ENCODE results near the gene NTRK1.

GRCh38 chr1:156898971-156899664, 38.5 kb downstream of the NTRK1 start:
- TF ChIP-seq, protein P1, sequence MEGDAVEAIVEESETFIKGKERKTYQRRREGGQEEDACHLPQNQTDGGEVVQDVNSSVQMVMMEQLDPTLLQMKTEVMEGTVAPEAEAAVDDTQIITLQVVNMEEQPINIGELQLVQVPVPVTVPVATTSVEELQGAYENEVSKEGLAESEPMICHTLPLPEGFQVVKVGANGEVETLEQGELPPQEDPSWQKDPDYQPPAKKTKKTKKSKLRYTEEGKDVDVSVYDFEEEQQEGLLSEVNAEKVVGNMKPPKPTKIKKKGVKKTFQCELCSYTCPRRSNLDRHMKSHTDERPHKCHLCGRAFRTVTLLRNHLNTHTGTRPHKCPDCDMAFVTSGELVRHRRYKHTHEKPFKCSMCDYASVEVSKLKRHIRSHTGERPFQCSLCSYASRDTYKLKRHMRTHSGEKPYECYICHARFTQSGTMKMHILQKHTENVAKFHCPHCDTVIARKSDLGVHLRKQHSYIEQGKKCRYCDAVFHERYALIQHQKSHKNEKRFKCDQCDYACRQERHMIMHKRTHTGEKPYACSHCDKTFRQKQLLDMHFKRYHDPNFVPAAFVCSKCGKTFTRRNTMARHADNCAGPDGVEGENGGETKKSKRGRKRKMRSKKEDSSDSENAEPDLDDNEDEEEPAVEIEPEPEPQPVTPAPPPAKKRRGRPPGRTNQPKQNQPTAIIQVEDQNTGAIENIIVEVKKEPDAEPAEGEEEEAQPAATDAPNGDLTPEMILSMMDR (IDR thresholded peaks at IDR 0.05; ENCODE audit: low read depth, low read length) = no peak
- no peak for TF ChIP-seq POLR2A (IDR thresholded peaks at IDR 0.05; ENCODE audit: extremely low read depth, insufficient read length)
